ENCODE results near the gene FBXO24.
A peak's percentile ranks its signal among the peaks of the same experiment; 100 is the strongest.

The FBXO24 gene

DNA sequence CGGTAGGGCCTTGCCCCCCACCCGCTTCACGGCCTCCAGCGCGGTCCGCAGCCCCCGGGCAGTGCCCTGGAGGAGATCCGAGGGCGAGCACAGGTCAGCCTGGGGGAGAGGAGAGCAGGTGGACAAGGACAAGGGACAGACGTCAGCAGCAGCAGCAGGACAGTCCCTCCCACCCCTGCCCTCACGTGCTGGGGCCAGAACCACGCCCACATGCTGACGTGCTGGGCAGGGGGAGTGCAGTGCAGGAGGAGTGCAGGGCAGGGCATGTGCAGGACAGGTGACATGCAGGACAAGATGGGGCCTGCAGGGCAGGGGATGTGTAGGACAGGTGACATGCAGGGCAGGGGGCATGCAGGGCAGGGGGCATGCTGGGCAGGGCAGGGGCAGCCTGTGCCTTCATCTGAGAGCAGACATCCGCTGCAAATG lies 10.9 kb upstream of the FBXO24 start:
- DNase-seq, result no peak

DNA sequence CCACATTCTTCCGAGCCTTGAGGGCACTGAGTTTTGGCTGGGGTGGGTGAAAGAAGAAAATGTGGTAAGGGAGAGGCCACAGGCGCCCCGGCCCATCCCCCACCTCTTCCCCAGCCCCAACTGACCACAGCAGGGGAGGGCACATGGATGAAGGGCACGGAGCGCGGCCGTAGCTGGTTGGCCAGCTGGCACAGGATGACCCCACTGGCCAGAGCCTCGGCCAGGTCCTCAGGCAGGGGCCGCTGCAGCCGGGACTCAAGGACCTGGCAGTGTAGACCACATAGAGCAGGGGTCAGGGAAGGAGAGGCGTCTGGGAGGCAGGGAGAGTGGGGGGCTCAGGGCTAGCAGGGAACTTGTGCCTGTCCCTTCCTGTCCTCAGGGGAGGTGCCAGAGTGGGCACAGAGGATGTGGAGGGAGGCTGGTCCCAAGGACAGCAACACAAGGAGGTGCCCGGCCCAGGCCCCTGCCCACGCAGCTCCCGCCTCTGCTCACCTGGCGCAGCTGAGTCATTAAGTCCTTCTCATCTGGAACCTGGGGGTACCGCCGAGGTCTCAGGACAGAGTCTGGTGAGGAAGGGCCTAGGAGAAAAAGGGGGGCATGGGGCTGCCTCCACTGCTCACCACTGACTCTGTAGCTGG lies 10.3 kb upstream of the FBXO24 start:
- no peak for DNase-seq

DNA sequence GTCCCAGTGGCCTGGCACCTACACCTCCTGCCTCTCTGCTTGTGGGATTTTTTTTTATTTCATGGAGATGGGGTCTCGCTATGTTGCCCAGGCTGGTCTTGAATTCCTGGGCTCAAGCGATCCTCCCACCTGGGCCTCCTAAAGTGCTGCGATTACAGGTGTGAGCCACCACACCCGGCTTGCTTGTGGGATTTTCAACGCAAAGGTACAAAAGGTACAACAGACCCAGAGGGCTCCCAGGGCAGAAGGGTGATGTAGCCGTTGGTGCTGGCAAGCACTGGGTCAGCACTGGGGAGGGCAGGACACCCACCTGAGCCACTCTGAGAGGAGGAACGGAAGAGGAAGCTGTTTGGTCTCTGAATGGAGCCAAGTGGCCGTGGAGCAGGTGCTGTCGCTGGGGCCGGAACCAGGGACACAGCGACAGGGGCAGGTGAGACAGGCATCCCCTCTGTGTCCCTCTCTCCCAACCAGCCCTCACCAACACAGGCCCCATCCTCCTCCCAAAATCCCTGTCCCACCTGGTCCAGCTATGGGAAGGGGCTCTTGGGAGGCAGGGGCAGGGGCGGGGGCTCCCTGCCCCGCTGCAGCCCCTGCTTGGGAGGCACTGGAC lies 9.6 kb upstream of the FBXO24 start:
- DNase-seq, result no peak

DNA sequence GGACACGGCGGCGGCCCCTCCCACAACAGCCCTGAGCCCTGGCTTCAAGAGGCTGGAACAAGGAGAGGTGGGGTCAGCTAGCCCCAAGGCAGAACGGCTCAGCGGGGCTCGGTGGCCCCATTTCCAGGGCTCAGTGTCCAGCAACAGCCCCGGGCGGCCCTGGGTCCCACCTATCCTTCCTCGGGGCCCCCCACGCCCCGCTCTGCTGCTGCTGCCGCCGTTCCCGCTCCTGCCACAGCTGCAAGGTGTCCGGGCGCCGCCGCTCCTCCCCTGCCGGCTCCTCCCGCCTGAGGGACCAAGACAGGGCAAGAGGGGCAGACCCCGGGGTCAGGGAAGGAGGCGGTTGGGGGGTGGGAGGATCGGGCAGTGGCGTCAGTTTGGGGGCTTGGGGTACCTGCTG lies 9.0 kb upstream of the FBXO24 start:
- DNase-seq, result no peak

DNA sequence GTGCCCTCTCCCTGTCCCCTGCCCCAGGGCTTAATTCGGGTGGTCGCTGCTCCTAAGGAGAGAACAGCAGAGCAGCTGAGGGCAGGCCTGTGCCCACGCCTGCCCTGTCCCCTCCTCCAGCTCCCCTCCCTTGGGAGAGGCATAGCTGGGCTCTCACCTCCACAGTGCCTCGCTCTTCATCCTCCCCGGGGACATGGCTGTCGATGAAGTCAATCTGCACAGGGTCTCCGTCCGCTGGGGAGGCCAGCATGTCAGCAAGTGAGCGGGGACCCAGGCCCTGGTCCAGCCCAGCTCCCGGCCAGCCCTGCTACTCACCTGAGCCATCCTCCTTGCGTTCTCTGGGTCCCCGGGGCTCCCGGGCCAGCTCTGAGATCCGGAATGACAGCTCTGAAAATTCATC lies 8.6 kb upstream of the FBXO24 start:
- DNase-seq, result no peak

DNA sequence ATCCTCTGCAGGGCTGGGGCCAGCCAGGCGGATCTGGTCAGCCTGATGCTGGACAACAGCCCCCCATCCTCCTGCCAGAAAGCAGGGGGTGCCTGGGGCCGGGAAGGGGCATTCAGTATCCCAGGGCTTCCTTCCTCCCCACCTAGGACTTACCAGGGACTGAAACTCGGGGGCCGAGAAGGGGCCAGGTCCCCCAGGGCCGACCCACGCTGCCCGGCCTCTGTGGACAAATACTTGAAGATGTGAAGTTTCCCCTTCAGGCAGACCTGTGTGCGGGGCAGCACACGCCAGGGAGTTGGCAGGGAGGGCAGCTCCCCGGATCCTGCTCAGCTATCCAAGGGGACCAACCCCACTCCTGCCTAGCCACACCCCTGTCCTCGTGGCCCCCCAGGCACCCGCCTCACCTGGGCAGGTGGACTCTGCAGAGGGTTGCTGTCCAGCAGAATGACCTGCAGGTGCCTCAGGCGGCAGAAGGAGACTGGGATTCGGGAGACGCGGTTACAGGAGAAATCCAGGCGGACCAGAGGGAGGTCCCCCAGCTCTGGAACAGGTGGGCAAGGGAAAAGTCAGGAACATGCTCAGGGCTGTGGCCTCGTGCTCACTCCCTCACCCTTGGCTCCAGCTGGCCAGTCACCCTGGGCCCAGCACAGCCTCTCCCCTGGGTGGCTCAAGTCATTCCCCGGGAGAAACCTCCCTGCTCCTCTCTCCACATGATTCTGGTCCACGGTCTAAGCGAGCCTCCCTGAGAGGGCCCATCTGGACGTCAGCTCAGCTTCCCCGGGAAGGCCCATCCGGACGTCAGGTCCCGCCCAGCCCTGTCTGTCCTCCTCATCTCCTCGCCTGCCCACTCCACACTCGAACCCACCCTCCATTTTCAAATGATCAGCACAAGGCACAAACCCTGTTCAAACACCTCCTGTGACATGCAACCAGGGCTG lies 7.6 kb upstream of the FBXO24 start:
- DNase-seq, result no peak

DNA sequence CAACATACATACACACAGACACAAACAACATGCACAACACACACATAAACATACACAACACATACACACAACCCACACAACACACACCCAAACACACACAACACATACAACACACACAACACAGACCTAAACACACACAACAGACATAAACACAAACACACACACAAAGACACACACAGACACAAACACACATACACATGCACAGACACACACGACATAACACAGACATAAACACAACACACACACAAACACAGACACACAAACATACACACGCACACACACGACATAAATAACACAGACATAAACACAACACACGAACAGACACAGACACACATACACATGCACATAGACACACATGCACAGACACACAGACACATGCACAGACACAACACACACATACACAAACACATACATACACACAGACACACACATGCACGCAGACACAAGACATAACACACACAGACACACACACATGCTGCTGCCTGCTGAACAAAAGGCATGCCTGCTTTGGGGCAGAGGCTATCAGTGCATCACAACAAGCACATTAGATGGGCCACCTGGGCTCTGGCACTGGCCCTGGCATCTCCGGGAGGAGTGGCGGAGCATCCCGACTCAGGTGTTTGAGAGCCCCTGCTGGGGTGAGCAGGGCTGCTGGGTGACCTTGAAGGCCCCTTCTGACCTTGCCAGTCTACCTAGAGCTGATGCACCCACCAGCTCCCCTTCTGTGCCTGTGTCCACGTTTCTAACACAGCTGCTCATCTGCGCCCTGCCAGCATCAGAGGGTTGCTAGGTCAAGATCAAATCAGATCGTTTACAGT lies 5.5 kb upstream of the FBXO24 start:
- DNase-seq, result no peak

DNA sequence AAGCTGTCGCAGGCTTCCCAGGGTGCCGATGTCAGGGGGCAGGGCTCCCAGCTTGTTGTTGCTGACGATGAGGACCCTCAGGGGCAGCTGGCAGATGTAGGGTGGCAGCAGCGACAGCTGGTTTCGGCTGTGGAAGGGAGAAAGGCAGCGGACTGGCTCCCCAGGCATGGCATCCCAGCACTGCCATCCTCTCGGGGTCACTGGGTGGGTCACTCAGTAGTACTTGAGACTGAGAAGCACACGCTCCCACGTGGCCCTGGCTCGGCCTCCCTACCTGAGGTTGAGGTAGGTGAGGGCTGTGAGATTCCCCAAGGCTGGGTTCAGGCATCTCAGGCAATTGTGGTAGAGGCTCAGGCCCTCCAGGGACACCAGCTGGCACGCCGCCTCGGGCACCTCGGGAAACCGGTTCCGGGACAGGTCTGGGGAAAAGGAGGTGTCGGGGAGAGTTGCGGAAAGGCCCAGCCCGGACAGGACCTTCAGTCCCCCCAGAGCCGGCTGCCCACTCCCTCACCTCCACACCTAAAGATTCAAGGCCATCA lies 4.0 kb upstream of the FBXO24 start:
- DNase-seq, result no peak

DNA sequence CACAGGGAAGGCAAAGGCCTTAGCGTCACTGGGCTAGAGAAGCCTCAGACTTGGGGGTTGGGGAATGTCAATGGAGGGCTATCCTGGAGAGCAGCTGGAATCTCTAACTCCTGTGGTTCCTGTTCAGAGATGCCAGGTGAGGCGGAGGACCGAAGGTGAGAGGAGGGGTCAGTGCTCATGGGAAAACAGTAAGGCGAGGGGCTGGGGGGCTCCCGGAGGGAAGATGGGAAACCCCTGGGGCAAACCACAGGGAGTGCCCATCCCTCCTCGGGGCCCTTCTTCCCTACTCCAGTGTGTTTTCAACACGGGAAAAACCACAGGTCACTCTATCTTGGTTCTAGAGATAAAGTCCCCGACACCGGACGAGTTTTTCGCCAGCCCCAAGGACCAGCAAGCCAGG lies 3.5 kb upstream of the FBXO24 start:
- DNase-seq, result no peak

DNA sequence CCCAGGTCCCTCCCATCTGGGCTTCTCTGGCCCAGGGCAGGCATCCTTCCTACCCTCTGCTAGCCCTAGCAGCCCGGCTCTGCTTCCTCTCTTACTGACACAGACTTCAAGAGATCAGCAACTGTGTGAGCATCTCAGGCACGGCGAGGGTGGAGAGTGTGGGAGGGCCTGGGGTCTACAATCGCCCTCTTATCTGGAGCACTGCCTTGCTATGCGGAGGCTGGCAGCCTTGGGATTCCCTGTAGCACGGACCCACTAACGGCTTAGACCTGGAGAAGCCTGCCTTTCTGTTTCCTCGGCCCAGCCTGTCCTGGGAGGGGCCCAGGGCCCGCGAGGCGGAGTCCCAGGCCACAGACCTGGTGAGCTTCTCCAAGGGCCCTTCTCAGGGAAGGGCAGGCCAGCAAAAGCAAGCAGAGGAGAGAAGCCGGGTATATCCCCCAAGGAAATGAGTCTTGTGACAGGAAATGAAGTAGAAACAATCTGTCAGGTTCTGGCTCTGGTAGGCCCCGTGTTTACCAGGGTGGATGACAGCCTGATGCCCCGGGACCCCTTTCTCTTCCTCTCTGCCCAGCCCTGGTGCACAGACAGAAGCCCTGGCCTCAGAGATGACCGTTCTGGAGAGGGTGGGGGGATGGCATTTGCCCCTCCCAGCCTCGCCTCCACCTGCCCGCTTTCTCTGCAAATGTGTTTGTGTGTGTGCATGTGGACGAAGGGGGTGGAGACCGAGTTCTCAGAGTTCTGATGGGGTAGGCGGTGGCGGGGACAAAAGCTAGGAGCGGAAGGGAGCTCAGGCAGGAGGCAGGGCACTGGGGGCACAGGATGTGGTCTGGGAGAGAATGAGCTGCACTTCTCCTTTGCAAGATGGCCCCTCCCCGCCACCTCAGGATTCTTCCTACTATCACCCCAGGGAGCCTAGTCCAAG lies 2.7 kb upstream of the FBXO24 start:
- DNase-seq, result no peak

DNA sequence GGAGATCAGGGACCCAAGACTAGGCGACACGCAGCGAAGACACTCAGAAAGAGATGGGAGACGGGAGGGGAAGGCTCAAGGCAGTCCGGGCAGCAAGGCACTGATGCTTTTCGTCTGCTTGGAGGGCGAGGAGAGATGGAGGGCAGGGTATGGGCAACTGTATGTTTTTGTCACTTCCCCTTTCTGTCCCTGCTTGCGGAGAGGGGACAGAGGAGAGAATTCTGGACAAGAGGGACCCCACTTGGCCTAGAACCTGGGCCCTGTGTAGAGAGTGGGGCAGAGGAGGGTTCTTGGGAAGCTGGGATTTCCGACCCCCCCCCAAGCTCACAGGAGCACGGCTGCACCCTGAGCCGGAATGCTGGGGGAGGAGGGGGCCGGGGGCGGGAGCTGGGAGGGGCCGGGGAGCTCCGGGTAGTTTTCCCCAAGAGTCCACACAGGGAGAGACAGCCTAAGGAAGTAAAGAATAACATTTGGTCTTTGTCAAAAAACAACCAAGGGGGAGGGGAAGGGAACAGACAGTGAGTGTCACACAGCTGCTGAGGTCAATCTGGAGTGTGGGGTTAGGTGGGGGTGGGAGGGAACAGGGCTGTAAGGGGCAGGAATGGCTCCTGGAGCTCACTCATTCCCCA lies 2.0 kb upstream of the FBXO24 start:
- no peak for DNase-seq

DNA sequence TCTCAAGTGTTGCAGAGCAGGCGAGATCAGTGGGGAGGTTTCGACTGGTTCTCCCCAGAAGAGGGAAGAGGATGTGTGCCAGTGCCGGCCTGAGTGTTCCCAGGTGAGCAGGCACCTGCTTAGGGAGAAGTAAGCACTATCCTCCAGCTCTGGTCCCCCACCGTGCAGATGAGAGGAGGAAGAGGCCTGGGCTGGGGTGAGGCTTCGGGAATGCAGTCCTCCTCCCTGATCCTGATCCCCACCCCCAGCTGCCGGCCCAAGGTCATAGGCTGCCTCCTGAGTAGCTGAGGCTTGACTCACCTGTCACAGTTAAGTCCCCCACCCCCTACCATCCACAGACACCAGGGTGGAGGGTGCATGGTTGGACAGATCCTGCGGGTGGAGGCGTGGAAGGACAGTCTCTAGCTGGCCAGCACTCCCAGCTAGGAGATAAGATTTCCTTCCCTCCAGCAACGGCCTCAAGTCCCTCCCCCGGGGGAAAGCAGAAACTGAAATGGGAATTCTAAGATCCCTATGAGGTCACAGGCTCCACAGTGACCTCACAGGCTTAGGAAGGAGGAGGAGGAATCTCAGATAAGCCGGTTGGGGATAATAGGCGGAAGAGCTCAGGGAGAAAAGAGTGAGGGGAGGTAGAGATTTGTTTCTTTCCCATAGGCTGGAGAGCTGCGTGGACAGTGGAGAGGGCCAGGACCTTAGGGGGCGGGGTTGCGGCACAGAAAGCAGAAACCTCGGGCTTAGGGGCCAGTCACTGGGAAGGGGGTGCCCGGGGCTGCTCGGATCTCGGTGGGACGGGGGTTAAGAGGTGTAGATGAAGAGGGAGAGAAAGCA lies 1.2 kb upstream of the FBXO24 start:
- peak; percentile 48 for DNase-seq

DNA sequence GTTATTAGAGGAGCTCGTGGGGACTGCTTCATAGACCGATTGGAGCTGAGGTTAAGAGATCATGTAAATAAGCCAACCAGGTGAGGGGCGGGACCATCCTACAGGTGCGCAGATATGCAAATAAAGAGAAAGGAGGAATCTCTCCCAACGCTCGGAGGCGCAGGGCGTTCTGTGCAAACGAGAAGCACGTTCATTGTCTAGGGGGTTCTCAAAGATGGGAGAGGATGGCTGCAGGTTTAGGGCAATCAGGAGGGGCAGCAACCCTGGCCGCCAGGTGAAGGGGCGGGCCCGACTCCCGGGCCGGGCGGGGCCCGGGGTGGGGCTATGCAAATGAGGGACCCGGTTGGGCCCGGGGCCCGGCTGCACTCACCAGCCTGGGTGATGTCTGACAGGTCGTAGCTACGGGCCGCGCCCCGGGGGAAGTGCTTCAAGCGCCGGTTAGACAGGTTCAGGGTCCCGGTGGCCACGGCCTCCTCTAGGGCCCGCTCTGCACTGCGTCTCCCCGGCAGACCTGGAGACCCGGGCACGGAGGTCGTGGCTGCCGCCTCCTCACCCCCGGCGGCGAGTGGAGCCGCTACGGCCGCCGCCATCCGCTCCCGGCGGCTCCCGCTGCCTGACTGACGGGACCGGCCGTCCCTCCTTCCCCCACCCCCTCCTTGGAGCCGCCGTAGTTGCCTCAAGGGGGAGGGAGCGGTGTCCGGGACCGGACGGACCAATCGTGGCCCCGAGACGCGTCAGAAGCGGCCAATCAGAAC lies 440 bp upstream of the FBXO24 start, which contains the start of gene LRCH4:
Gene LRCH4, minus strand, starts transcription at position 619 of the 755 bp plus-strand sequence. Its CDS starts 29 bp downstream, at position 590.
- peak; percentile 48 for DNase-seq

DNA sequence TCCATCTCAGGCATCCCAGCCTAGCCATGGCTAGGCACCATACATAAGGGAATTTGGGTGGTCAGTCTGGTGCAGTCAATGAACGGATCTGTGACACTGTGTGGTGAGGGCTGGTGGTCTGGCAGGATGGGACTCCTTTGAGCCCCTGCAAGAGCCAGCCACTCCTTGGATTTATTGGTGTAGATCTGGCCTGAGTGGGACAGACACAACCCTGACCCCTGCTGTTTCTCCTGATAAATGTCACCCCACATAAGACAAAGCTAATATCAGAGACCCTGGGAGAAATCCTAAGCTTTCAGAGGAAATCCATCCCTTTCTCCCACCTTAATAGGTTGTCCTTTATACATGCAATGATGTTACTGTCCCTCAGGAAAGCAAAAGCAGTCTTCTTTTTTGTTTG lies 2.3 kb downstream of the FBXO24 start:
- no peak for DNase-seq

DNA sequence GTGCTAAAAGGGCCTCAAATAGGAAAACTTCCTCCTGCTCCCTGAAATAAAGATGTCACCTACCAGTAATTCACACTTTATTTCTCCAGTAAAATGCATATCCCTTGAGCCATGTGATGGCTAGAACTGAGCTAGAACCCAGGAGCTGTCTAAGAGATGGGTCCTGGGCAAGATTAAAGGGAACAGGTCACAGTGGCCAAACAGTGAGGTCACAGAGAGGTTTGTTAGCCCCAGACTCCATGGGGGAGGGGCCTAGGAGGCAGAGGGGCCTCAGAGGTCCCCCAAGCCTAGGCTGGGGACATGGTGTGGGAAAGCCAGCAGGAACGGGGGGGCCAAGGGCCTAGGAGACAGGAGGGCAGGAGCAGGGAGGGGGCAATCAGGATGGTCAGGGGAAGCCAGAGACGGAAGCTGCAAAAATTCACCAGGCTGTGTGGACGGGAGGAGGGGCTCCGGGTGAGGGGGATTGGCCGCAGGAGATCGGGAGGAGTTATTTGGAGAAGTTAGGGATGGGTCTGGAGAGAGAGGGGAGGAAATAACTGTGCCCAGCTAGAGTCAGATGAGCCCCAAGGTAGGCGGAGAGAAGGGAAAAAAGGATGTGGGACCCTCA lies 3.3 kb downstream of the FBXO24 start:
- DNase-seq, result no peak

DNA sequence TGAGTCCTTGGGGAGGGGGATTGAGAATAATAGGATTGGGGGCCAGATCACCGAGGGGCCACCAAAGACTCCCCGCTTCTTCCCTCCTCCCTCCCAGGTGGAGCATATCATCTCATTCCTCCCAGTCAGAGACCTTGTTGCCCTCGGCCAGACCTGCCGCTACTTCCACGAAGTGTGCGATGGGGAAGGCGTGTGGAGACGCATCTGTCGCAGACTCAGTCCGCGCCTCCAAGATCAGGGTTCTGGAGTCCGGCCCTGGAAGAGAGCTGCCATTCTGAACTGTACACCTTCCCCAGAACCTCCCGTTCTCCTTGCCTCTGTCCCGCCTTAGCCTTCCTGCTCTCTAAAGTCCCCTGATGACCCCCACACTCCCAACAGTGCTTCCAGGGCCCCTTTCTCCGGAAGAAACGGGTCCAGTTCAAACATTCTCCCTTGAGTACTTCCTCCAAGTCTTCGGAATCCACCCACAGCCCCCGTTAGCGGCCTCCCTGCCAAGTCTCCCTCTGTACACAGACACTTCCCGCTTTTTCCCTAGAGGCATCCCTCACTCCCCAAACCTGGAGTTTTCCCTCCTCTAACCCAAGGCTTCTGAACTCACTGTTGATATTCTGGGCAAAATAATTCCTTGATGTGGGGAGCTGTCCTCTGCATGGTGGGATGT lies 4.1 kb downstream of the FBXO24 start:
- DNase-seq, result no peak

DNA sequence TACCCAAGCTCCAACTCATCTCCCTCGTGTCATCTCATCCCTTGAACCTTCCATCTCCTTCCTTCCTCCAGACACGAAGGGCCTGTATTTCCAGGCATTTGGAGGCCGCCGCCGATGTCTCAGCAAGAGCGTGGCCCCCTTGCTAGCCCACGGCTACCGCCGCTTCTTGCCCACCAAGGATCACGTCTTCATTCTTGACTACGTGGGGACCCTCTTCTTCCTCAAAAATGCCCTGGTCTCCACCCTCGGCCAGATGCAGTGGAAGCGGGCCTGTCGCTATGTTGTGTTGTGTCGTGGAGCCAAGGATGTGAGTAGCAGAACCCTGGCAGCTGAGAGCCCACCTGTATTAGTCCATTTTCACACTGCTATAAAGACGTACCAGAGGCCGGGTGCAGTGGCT lies 5.5 kb downstream of the FBXO24 start:
- no peak for DNase-seq

DNA sequence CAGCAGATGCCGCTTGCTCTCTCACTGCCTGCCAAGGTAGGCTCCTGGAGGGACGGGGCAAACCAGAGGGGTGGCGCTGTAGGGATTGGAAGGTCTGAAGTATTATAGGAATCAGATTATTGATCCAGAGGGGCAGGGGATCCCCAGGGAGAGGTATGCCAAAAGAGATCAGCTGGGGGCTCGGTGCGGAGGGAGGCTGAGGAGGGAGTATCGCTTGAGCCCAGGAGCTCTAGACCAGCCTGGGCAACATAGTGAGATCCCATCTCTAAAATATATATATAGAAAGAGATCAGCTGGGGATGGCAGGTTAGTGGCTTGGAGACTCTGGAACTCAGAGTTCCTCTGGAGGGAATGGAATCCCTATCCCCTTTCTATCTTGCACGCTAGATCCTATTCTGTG lies 9.1 kb downstream of the FBXO24 start:
- no peak for DNase-seq

Measured in NCI-H510A treated with DMSO at 0.1 percent for 48 hours (cell line).